Stimulated activated CD4-positive, alpha-beta T cell treated with anti-CD3 and anti-CD28 coated beads, Interleukin-1b, Interleukin-23, amount 100 ng/mL, for 1 hour (primary cell): ENCODE results near the gene KRCC1.
"Not testable (repeated sequence)": the region's sequence is repeated elsewhere in the genome, so short reads cannot be mapped to it uniquely, and the experiment has no call there.

ENCODE experiments used
- DNase-seq, 2 donors: peaks; one replicate each; pipeline ENCODE4 v3.0.0-alpha.2; 2020; ENCODE audit warnings: low read depth in 2 of 2

Gene KRCC1

DNA sequence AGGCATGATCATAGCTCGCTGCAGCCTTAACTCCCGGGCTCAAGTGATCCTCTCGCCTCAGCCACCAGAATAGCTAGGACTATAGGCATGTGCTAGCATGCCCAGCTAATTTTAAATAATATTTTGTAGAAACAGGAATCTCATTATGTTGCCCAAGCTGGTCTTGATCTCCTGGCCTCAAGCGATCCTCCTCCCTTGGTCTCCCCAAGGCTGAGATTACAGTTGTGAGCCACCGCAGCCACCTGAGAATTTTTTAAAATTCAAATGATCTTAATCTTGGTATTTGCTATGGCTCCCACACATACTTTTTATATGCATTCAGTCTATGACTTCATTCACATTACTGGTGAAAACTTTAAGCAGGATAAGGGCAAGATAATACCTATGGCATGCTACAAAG lies 13.1 kb downstream of the KRCC1 start:
- no peak for DNase-seq

DNA sequence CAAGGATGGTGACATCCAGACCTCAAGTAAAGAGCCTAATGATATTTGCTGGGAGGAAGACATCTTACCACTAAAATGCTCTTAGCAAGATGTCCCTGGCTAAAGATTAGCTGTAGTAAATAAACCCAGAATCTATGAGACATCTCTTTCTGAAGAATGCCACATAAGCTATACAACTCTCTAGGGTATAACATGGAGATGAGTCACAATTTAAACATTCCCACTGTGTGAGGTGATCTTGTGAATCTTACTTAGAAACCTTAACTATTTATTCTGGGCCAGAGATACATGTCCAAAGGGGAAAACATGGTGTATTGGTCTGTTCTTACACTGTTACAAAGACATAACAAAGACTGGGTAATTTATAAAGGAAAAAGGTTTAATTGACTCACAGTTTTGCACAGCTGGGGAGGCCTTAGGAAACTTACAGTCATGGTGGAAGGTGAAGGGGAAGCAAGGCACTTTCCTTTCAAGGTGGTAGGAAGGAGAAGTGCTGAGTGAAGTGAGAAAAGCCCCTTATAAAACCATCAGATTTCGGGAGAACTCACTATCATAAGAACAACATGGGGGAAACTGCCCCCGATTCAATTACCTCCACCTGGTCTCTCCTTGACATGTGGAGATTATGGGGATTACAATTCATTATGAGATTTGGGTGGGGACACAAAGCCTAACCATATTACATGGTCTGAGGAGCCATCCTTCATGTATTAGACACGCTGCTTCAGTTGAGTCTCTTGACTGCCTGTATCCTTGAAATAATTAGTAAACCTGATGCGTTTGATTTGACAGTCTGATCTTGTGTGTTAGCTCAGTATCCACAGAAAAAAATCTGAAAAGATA lies 17.1 kb downstream of the KRCC1 start:
- DNase-seq = no peak

GRCh38 chr2:88036606-88037005 lies 19.0 kb downstream of the KRCC1 start:
- no peak for DNase-seq

DNA sequence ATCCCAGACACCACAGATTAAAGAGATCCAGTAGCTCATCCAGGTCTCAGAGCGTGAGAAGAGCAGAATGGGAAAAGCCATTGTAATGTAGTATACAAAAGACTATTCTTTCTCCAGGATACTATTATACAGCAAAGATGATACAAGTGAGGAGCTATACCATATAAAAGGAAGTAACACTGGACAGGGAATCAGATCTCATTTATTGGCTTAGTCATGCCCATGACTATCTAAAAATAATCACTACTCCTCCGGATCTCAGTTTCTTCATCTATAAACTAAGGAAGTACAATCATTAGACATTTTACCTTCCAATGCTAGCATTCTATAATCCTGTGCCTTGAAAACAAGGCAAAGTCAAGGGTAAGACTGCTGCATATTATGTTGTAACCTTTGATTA lies 19.4 kb downstream of the KRCC1 start:
- DNase-seq = no peak

DNA sequence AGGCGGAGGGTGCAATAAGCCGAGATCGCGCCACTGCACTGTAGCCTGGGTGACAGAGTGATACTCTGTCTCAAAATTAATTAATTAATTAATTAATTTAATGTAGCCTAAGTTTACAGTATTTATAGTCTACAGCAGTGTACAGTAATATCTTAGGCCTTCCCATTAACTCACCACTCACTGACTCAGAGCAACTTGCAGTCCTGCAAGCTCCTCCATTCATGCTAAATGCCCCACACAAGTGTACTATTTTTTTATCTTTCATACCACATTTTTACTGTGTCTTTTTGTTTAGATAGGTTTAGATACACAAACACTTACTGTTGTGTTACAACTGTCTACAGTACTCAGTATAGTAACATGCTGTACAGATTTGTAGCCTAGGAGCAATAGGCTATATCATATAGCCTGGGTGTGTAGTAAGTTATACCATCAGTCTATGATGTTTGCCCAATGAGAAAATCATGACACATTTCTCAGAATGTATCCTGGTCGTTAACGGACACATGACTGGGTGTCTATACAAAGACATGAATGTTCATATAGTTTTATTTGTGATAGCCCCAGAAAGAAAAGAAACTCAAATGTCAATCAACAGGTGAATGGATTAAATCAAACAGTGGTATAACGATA lies 23.4 kb downstream of the KRCC1 start:
- DNase-seq = no peak

DNA sequence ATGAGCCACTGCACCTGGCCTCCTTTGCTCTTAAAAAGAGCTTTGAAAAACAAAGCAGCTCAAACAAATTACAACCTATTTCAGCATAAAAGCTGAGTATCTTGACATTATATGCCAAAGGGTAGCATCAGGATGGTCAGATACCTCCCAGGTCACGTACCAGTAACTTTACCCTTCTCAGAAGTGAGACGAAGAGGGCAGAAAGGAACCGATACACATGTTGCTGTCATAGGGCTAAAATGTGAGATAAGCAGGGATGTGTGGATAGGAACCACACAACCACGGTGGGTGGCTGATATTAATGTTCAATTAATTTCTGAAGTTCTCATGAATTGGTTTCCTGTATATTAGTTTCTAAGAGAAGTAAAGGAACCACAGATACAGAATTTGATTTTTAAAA lies 26.7 kb downstream of the KRCC1 start:
- no peak for DNase-seq

- no peak for DNase-seq
Observed at GRCh38 chr2:88027697-88028389, 27.7 kb downstream of the KRCC1 start.

- DNase-seq = no peak
Observed at GRCh38 chr2:88024509-88024908, 31.1 kb downstream of the KRCC1 start.

- DNase-seq = no peak
Observed at GRCh38 chr2:88022669-88022921, 33.0 kb downstream of the KRCC1 start.

DNA sequence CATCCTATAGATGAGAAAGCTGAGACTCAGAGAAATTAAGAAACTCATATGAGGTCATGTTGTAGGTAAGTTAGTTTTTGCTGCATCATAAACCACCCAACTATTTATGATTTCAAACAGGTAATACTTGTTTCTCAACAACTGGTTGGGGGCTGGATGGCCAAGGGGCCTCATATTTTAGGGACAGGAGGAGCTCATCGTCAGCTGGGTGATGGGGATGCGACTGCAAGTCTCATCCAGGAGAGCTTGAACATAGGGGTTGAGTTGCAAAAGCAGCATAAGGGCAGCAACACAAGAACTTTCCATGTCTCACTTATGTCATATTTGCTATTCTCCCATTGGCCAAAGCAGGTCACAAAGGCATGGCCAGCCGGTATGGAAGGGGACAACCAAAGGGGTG lies 35.6 kb downstream of the KRCC1 start:
- DNase-seq = no peak

DNA sequence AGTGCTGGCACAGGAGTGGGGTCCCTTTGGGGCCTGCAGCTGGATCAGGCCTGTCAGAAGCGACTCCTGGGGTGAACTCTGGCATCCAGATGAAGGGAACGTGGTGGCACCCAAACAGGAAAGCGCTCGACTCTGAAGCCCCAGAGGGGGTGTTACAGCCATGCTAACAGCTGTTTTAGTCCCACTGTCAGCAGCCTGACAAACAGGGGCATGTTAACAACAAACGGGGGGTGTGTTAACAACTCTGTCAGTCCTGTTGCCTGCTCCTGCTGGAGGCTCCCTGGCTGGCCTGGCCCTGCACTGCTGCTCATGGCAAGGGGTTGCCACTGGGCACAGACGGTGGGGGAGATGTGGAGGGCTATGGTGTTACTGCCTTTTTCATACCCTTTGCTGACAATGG lies 36.7 kb downstream of the KRCC1 start:
- no peak for DNase-seq

- not testable (repeated sequence) for DNase-seq
Observed at GRCh38 chr2:88018077-88018805, 37.3 kb downstream of the KRCC1 start.

GRCh38 chr2:88017780-88018038 lies 37.9 kb downstream of the KRCC1 start:
- DNase-seq = not testable (repeated sequence)

DNA sequence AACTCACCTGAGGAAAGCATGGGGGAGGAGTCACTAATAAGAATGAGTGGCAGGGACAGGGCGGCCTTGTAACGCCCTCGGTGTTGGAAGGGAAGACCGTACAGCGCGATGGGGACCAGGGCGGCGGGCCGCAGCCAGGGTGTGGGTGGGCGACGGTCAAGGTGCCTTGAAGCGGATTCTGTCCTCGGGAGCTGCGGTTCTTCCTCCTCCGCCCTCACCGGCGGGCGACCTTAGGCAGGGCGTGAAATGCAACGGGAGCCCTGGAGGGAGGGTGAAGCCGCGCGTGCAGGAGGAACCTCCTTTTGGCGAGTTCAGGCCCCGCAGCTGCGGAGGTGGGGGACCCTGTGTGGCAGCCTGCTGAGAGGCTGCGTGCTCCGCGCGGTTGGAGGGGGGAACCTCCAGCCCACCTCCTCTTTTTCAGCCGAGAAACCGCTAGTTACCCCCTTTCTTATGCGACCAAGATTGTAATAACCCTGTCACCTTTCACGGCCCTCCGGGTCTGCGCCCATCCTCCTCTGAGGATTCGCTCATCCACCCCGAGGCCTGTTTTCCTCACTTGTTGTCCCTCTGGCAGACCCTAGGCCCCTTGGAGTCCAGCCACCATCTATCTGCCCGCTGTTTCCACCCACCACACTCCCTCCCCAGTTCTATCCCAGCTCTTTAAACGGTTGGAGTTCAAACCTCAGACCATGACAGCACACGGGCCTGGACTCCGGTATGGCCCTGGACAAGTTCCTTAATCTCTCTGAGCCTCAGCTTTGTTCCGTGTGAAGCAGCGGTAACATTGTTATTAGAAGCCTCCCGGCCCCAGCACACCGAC lies 38.4 kb downstream of the KRCC1 start:
- peak in 1 of 2 donors; percentile 10 for DNase-seq

- DNase-seq = peak; percentile 30 to 61
Observed at GRCh38 chr2:88016086-88016959, 39.3 kb downstream of the KRCC1 start, which contains the start of gene RNU2-63P. Gene RNU2-63P (minus strand): TSS chr2:88016547.

DNA sequence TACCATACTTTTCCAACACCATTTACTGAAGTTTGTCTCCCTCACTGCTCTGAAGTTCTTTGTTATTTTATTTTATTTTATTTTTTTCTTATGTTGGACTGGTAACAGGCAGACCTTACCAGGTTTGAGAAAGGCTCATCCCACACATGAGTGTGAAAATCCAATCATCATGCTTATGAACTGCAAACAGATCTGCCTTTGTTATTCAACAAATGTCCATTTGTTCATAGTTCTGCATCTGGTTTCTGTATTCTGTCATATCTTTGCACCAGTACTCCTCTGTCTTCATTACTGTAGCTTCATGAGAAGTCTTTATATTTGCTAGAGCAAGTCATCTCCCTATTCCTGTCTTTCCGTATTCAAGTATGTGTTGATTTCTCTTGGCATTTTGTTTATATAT lies 44.6 kb downstream of the KRCC1 start:
- no peak for DNase-seq

DNA sequence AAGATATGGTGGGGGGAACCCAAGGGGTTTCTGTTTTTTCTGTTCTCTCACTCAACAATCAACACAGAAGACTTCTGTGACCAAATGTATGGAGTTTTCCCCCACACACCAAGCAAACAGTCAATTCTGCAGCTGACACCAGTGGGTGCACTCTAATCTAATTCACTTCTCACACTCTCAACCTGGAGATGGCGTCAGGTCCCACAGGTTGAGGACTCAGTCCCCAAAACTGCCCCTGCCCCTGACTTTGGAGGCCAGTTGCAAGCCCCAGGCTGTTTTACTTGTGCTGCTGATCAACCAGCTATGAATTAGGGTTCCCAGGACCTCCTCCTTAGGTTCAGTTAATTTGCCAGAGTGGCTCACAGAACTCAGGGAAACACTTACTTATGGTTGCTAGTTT lies 45.4 kb downstream of the KRCC1 start:
- no peak for DNase-seq

GRCh38 chr2:88006912-88007439 lies 48.6 kb downstream of the KRCC1 start:
- no peak for DNase-seq

GRCh38 chr2:88005776-88006175 lies 49.8 kb downstream of the KRCC1 start:
- DNase-seq = no peak

GRCh38 chr2:88003074-88003755 lies 52.4 kb downstream of the KRCC1 start:
- DNase-seq = no peak
